GM23338 (cell line): ENCODE measurements around the gene TMIGD2.

Experiments used
- CTCF ChIP-seq, 2 experiments: fragments of 200-600 bp in 1 of 2; sonication (generic) in 1 of 2; conservative IDR thresholded peaks; 2 replicates each; pipeline versions ENCODE4 v1.5.1 to v1.6.1; 2016 to 2017; ENCODE audit warnings: antibody characterized with exemption in 2 of 2, low read depth in 2 of 2, mild to moderate bottlenecking in 2 of 2, moderate library complexity in 1 of 2
- EZH2 ChIP-seq: fragments of 200-600 bp; sonication (generic); IDR thresholded peaks from one replicate; pipeline ENCODE4 v1.8.0; 2017; ENCODE audit warnings: antibody characterized with exemption, mild to moderate bottlenecking, low read depth; ENCODE audit not compliant: unreplicated experiment
- EZH2phosphoT487 ChIP-seq: fragments of 200-600 bp; sonication (generic); IDR thresholded peaks from one replicate; pipeline ENCODE4 v1.8.1; 2018; ENCODE audit warnings: antibody characterized with exemption; ENCODE audit not compliant: unreplicated experiment
- POLR2AphosphoS5 ChIP-seq: IDR thresholded peaks from 2 replicates; pipeline ENCODE4 v1.6.1; 2016; ENCODE audit warnings: antibody characterized with exemption, low read depth

DNA sequence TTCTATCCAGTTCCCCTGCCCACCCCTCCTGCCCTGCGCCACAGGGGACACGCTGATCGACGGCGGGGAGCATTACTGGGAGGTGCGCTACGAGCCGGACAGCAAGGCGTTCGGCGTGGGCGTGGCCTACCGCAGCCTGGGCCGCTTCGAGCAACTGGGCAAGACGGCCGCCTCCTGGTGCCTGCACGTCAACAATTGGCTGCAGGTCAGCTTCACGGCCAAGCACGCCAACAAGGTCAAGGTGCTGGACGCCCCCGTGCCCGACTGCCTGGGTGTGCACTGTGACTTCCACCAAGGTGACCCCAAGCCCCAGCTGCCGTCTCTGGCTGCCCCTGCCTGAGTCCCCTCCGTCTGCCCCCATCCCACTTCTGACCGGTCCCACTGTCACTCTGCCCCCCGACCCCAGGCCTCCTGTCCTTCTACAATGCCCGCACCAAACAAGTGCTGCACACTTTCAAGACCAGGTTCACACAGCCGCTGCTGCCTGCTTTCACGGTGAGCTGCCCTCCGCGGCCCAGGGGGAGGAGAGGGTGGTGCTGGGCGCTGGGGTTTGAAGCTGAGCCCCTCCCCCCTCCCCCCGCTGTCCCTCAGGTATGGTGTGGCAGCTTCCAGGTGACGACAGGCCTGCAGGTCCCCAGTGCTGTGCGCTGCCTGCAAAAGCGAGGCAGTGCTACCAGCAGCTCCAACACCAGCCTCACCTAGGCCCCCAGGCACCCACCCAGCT is 20.9 kb upstream of the TMIGD2 start:
- TF ChIP-seq CTCF (conservative IDR thresholded peaks at IDR 0.05; ENCODE audit: low read depth in 2 of 2) (no peak), POLR2AphosphoS5 (no peak), EZH2 (no peak), EZH2phosphoT487 (no peak)
